Muscle of leg (tissue), 11 donors: ENCODE measurements around the gene GRN. TPM values are rescaled to one million over a fixed set of nuclear protein-coding genes. Genes with fewer than 3 reads are reported as not detected.
"Not testable (repeated sequence)": the region's sequence is repeated elsewhere in the genome, so short reads cannot be mapped to it uniquely, and the experiment has no call there.

Experiments used
- DNase-seq: peaks from one replicate; pipeline ENCODE4 v3.0.0; 2013
- H3K27ac ChIP-seq: one replicate; pipeline ENCODE4 v1.5.1; 2013; ENCODE audit warnings: mild to moderate bottlenecking, low read length, control low read depth
- H3K27me3 ChIP-seq: one replicate; pipeline ENCODE4 v1.6.1; 2013; ENCODE audit warnings: low read length; ENCODE audit not compliant: control insufficient read depth, insufficient read depth
- H3K36me3 ChIP-seq: one replicate; pipeline ENCODE4 v1.6.1; 2013; ENCODE audit warnings: low read length; ENCODE audit not compliant: control insufficient read depth, insufficient read depth
- H3K4me1 ChIP-seq: one replicate; pipeline ENCODE4 v1.6.1; 2013; ENCODE audit warnings: low read length; ENCODE audit not compliant: control insufficient read depth, insufficient read depth
- H3K4me3 ChIP-seq: one replicate; pipeline ENCODE4 v1.5.1; 2013; ENCODE audit warnings: low read length, control low read depth
- H3K9me3 ChIP-seq: replicated peaks from 2 replicates; pipeline ENCODE4 v1.6.1; 2013; ENCODE audit warnings: low read depth, low read length; ENCODE audit not compliant: control insufficient read depth
- WGBS: methylation state at CpG from one replicate; pipeline ENCODE4 v1.1.5; 2013; ENCODE audit warnings: missing lambda C conversion rate; ENCODE audit not compliant: insufficient coverage; 5-methylcytosine and 5-hydroxymethylcytosine counted together
- polyA plus RNA-seq, 8 donors: library from polyadenylated mRNA; unstranded; fragments of 120-200 nt; gene quantifications; one replicate each; pipeline versions ENCODE4 v1.2.1 to v1.2.3, GENCODE V29; 2013; ENCODE audit warnings: inconsistent platforms in 1 of 8, low replicate concordance in 1 of 8; ENCODE audit not compliant: insufficient read length in 8 of 8, insufficient read depth in 1 of 8
- total RNA-seq: library from RNA; stranded (reverse); fragments of 120-200 nt; gene quantifications from one replicate; pipeline ENCODE4 v1.2.4, GENCODE V29; 2013

GRN gene
- total and polyA plus RNA-seq, 9 donors: 91.2 to 247 (median 217) TPM

GRCh38 chr17:44345454-44346026 lies 438 bp downstream of the GRN start:
- Histone ChIP-seq H3K27me3 (no peaks in the 10 kb centered on the region), H3K4me1 (peaks cover 17% of the 10 kb centered on the region), H3K27ac (peak overlapping the region; percentile 86), H3K36me3 (peaks cover 11% of the 10 kb centered on the region), H3K4me3 (peak overlapping the region; percentile 81), H3K9me3 (no peaks in the 10 kb centered on the region)
- WGBS: 0% methylated on average over 3 of the region's 21 CpGs
- peak; percentile 76 for DNase-seq

DNA sequence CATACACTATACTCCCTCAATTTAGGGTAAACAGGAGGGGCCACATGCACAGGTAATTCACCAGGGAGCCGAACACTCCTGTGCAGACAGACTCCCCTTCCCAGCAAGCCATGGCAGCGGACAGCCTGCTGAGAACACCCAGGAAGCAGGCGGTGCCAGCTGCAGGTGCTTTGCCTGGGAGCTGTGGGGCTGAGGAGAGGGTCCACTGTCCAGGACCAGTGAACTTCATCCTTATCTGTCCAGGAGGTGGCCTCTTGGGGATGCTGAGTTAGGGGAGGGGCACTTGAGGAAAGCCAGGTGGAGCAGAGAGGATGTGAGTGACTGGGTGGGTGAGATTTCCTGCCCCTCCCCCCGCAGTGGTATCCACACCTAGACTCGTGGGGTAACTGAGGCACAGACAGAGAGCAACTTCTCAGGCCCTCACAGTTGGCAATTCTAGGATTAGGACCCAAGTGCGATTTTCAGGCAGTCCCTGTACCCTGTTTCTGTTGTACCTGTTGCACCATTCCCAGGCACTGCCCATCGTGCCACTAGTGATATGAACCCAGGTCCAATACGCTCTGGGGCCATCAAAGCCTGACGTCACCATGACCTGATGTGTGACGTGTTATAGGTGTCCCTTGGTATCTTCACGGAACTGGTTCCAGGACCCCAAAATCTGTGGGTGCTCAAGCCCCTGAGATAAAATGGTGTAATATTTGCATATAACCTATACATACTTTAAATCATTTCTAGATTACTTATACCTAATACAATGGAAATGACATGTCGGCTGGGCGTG lies 1.2 kb downstream of the GRN start:
- H3K4me1 ChIP-seq: peaks cover 23% of the 10 kb centered on the region
- H3K36me3 ChIP-seq: peaks cover 18% of the 10 kb centered on the region
- DNase-seq: no peak
- peak overlapping the region; percentile 81 for H3K4me3 ChIP-seq
- no peak overlapping the region for H3K27ac ChIP-seq
- 73% methylated on average over 4 of the region's 13 CpGs for WGBS
- no peaks in the 10 kb centered on the region for H3K27me3 ChIP-seq
- no peaks in the 10 kb centered on the region for H3K9me3 ChIP-seq

DNA sequence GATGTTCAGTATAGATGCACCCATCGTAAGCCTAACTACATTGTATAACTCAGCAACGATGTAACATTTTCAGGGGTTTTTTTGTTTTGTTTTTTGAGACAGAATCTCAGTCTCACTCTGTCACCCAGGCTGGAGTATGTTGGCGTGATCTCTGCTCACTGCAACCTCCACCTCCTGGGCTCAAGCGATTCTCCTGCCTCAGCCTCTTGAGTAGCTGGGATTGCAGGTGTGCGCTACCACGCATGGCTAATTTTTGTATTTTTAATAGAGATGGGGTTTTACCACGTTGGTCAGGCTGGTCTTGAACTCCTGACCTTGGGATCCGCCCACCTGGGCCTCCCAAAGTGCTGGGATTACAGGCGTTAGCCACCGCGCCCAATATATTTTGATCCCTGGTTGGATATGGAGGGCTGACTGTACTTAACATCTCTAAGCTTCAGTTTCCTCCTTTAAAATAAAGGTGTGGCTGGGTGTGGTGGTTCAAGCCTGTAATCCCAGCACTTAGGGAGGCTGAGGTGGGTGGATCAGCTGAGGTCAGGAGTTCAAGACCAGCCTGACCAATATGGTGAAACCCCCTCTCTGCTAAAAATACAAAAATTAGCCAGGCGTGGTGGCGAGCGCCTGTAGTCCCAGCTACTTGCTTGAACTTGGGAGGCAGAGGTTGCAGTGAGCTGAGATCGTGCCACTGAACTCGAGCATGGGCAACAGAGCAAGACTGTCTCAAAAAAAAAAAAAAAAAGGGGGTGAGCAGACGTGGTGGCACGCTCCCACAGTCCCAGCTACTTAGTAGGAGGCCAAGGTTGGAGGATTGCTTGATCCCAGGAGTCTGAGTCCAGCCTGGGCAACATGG lies 2.3 kb downstream of the GRN start:
- WGBS: 93% methylated on average over 2 of the region's 18 CpGs
- peaks cover 30% of the 10 kb centered on the region for H3K36me3 ChIP-seq
- peaks cover 24% of the 10 kb centered on the region for H3K4me1 ChIP-seq
- H3K4me3 ChIP-seq, H3K27ac ChIP-seq, H3K9me3 ChIP-seq, DNase-seq, H3K27me3 ChIP-seq: not testable (repeated sequence)

GRCh38 chr17:44348234-44348987 lies 3.3 kb downstream of the GRN start:
- WGBS: 75% methylated on average over 7 of the region's 9 CpGs
- DNase-seq: peak; percentile 74
- H3K9me3 ChIP-seq: no peaks in the 10 kb centered on the region
- H3K4me3 ChIP-seq: no peak overlapping the region
- peaks cover 37% of the 10 kb centered on the region for H3K36me3 ChIP-seq
- no peaks in the 10 kb centered on the region for H3K27me3 ChIP-seq
- peaks cover 34% of the 10 kb centered on the region for H3K4me1 ChIP-seq
- H3K27ac ChIP-seq: no peak overlapping the region

GRCh38 chr17:44348988-44349364 lies 3.9 kb downstream of the GRN start:
- Histone ChIP-seq H3K27me3 (no peaks in the 10 kb centered on the region), H3K4me1 (peaks cover 34% of the 10 kb centered on the region), H3K4me3 (no peak overlapping the region), H3K9me3 (no peaks in the 10 kb centered on the region), H3K27ac (no peak overlapping the region), H3K36me3 (peaks cover 37% of the 10 kb centered on the region)
- WGBS: 90% methylated on average over 6 of the region's 6 CpGs
- DNase-seq: no peak

DNA sequence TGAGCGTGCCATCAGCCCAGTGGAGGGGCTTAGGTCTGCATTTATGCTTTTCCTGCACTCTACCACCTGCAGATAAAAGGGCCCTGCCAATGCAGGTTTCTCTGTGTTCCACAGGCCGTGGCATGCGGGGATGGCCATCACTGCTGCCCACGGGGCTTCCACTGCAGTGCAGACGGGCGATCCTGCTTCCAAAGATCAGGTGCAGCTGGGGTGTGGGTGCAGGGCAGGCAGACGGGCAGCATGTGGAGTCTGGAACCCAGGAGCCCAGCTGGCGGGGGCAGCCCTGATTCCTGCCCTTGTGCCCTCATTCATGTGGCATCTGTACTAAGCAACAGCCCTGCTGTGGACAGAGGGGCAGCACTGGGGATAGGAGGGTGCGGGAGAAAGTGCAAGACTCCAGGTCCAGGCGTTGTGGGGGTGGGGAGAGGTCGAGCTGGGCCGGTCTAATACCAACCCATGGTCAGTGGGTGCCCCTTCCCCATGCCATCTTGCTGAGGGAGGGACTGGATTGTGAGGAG lies 4.5 kb downstream of the GRN start:
- Histone ChIP-seq H3K9me3 (no peaks in the 10 kb centered on the region), H3K27ac (no peak overlapping the region), H3K36me3 (peaks cover 37% of the 10 kb centered on the region), H3K27me3 (no peaks in the 10 kb centered on the region), H3K4me1 (peaks cover 30% of the 10 kb centered on the region), H3K4me3 (no peak overlapping the region)
- 88% methylated on average over 10 of the region's 12 CpGs for WGBS
- DNase-seq: no peak

DNA sequence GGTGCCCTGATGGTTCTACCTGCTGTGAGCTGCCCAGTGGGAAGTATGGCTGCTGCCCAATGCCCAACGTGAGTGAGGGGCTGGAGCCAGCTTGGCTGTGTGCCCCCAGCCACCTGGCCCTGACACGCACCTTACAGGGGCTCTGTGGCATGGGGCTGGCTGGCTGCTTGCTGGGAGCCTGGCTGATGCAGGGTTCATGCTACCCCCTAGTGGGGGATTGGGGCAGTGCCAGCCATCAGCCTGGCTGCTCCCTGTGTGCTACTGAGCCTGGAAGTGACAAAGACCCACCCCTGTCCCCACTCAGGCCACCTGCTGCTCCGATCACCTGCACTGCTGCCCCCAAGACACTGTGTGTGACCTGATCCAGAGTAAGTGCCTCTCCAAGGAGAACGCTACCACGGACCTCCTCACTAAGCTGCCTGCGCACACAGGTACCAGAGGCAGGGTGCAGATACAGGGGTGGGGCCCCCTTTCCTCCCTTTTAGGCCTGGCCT lies 5.7 kb downstream of the GRN start:
- Histone ChIP-seq H3K27me3 (no peaks in the 10 kb centered on the region), H3K9me3 (no peaks in the 10 kb centered on the region), H3K27ac (no peak overlapping the region), H3K4me3 (no peak overlapping the region), H3K4me1 (peaks cover 35% of the 10 kb centered on the region), H3K36me3 (peaks cover 45% of the 10 kb centered on the region)
- WGBS: 68% methylated on average over 5 of the region's 6 CpGs
- DNase-seq: peak; percentile 62

DNA sequence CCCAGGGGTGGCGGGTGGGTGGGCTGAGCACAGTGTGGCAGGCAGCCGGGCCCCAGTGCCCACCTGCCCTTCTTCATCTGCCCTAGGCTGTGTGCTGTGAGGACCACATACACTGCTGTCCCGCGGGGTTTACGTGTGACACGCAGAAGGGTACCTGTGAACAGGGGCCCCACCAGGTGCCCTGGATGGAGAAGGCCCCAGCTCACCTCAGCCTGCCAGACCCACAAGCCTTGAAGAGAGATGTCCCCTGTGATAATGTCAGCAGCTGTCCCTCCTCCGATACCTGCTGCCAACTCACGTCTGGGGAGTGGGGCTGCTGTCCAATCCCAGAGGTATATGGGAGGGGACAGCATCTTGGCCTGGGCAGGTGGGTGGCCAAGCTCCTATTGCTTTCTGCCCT lies 6.4 kb downstream of the GRN start:
- peaks cover 31% of the 10 kb centered on the region for H3K4me1 ChIP-seq
- no peaks in the 10 kb centered on the region for H3K9me3 ChIP-seq
- H3K27ac ChIP-seq: no peak overlapping the region
- peaks cover 50% of the 10 kb centered on the region for H3K36me3 ChIP-seq
- 87% methylated on average over 6 of the region's 8 CpGs for WGBS
- DNase-seq: peak; percentile 15
- no peaks in the 10 kb centered on the region for H3K27me3 ChIP-seq
- H3K4me3 ChIP-seq: no peak overlapping the region

GRCh38 chr17:44351961-44352827 lies 7.1 kb downstream of the GRN start:
- 77% methylated on average over 33 of the region's 36 CpGs for WGBS
- Histone ChIP-seq H3K27me3 (no peaks in the 10 kb centered on the region), H3K4me1 (peaks cover 31% of the 10 kb centered on the region), H3K4me3 (no peak overlapping the region), H3K27ac (peak overlapping the region; percentile 85), H3K9me3 (no peaks in the 10 kb centered on the region), H3K36me3 (peaks cover 50% of the 10 kb centered on the region)
- DNase-seq: peak; percentile 27
